HG03095 (cell line): ENCODE results near the gene TSPAN7.

ENCODE experiments used
- ATAC-seq: cut with Tn5 transposase; IDR thresholded peaks from one replicate; pipeline ENCODE4 v1.9.1; 2021; ENCODE audit warnings: moderate library complexity; ENCODE audit not compliant: unreplicated experiment

The TSPAN7 gene

DNA sequence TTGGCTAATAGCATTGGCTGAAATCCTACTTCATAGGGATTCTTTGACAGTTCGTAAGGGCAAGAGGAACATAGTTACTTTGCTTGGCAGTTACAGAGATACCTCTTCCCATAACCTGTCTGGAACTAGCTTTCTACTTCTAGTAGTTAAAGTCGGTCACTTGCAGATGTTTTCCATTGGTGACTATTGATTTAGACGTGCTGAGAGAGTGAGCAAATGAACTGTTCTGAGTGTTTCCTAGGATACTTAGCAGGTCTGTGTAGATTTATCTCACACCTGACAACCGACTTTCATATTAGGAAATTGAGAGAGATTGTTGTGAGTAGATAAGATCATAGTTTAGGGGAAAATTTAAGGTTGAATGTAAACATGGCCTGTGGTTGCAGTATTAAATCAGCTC, 116.8 kb downstream of the TSPAN7 start:
- ATAC-seq: no peak

- ATAC-seq: no peak
Observed at GRCh38 chrX:38678821-38679220, 117.5 kb downstream of the TSPAN7 start.

DNA sequence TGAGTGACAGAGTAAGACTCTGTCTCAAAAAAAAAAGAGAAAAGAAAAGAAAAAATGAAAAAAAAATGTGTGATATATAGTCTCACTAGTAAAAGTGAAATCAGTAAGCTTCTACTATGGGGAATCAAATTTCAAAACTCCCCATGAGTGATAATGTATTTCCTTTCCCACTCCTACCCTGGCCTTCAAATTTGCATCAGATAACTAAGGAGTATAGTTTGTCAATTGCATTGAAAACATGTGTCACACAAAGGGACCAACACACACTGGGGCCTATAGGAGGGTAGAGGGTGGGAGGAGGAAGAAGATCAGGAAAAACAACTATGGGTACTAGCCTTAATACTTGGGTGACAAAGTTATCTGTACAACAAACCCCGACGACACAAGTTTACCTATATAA, 118.4 kb downstream of the TSPAN7 start:
- ATAC-seq: no peak

DNA sequence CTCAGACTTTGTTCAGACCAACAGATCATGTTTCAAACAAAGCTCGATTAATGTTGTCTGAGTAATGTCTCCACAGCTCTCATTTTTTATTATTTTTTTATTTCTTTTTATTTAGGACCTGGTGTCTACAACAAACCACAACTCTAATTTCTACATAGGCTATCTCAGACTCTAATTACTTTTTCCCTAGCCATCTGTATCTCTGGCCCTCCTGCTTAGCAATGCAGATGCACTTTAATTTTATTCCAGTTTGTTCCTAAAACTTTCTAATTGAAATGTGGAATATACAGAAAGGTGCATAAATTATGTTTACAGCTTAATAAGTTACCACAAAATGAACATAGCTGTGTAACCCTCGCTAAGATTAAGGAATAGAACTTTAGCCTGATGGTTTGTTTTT, 120.8 kb downstream of the TSPAN7 start:
- ATAC-seq: no peak

DNA sequence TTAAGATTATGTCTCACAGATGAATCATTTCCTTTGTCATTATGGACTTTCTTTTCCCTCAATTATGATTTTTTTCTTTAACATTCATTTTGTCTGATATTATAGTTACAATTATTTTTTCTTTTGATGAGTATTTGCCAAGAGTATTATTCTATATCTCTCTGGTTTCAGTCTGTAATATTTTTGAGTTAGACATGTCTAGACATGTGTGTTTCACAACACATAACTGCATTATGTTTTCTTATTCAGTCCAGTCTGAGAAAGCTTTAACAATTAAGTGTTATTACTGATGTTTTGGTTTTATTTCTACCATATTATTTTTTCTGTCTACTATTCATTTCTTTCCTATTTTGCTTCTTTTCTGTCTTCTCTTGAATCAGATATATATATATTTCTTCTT, 131.6 kb downstream of the TSPAN7 start:
- no peak for ATAC-seq

DNA sequence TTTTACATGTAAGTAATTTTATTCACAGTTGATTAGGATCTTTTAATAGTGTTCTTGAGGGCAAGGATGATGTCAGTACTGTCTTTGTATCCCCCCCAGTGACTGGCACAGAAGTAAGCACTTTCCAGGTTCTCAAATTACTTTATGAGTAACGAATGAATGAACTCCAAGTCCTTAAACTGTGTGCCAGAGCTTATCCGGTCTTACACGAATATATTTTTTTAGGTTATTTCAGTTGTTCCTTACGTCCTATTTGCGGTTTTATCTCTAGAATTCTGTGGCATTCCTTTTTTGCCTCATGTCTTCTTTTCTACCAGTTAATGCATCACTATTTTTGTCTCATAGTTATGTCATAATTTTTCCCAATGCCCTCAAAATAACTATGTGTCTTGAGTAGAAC, 133.1 kb downstream of the TSPAN7 start:
- ATAC-seq: no peak

- no peak for ATAC-seq
Observed at GRCh38 chrX:38697461-38697860, 136.1 kb downstream of the TSPAN7 start.

GRCh38 chrX:38699121-38699520, 137.8 kb downstream of the TSPAN7 start:
- no peak for ATAC-seq

DNA sequence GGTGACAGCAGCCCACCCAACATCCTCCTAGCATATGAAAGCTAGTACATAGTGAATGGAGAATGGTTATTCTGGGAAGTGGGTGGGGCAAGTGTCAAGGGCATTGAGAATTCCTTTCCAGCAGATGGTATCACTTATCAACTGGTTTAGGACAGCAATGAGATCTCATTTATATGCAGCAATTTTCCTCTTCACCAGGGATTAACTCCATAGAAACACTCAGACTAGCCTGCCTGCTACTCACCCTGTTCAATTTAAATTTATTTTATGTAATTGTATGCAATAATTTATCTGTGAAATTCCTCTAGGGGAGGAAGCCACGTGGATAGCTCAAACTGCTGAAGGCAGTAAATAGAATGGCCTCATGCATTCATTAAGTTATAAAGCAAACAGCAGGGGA, 138.4 kb downstream of the TSPAN7 start:
- ATAC-seq: no peak

- no peak for ATAC-seq
Observed at GRCh38 chrX:38701073-38701472, 139.7 kb downstream of the TSPAN7 start.

GRCh38 chrX:38704146-38704882, 143.0 kb downstream of the TSPAN7 start:
- ATAC-seq: no peak

DNA sequence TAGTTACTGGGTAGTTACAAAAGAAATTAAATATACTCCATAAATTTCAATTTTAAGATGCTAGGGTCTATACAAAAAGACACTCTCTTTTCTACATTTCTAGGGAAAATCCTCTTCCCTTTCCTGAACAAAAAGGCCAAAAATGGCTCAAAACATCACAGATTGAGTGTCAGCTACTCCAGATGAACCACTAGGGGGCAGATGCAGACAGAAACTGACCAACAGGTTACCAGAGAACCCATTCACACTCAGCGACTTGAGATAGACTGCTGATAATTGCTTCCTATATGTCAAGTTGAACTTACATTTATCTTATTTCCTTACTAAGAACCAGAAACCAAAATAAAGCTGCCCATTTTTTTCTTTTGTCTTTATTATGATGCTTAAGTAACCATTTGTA, 156.5 kb downstream of the TSPAN7 start:
- ATAC-seq: no peak

- ATAC-seq: no peak
Observed at GRCh38 chrX:38718311-38718710, 157.0 kb downstream of the TSPAN7 start.

GRCh38 chrX:38726612-38727011, 165.3 kb downstream of the TSPAN7 start:
- ATAC-seq: no peak

DNA sequence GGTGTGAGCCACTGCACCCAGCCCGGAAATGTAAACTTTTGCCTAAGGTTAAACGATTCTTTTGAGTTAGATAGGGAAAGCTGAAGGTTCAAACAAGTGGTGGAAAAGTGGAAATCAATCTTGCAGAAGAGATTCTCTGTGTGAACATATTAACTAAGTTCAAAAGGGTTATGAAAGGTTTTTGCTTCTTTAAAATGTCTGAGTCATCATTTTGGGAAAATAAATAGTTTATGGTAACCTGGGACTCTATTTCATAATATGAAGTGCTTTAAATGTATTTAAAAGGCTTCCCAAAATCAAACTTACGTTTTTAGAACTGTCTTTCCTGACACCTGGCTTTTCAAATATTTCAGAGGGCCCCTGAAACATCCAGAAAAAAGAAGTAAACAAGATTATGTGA, 166.3 kb downstream of the TSPAN7 start:
- no peak for ATAC-seq

- no peak for ATAC-seq
Observed at GRCh38 chrX:38732866-38733265, 171.5 kb downstream of the TSPAN7 start.
